K562 (cell line): ENCODE measurements around the gene IQCE. TPM values are rescaled to one million over a fixed set of nuclear protein-coding genes. Genes with fewer than 3 reads are reported as not detected.

ENCODE experiments used
- ATAC-seq: fragments of 200-7000 bp; cut with Tn5 transposase; 3 replicates; pipeline ENCODE4 v1.9.1; 2020; ENCODE audit warnings: moderate library complexity
- BruUV-seq: library from RNA; stranded (reverse); fragments of 400-500 nt; replicated peaks from 2 replicates; lab custom pipeline; 2021; lab: Mats Ljungman, UMichigan
- CTCF ChIA-PET: fragments of 300-600 bp; formaldehyde crosslinking; extraction: SDS; loops from one replicate; lab custom pipeline; 2021; ENCODE audit warnings: low intra/inter-chr PET ratio; lab: Yijun Ruan, JAX
- POLR2A ChIA-PET: fragments of 300-600, 350-650 bp; sonication (Branson Sonifier 250); formaldehyde crosslinking; extraction: SDS; loops from one replicate; lab custom pipeline; 2021; ENCODE audit warnings: antibody characterized with exemption, inconsistent platforms; lab: Yijun Ruan, JAX
- DNase-seq, 4 experiments: peaks; one replicate each; pipeline versions ENCODE4 v3.0.0 to v3.0.0-alpha.2; 2011 to 2018; ENCODE audit warnings: low spot score in 3 of 4, mixed read lengths in 3 of 4; ENCODE audit errors: extremely low read depth in 1 of 4
- FAIRE-seq: peaks from 2 replicates; lab custom pipeline; 2011; peaks lifted over from hg19 to GRCh38; lab: Jason Lieb, UNC
- H2AFZ ChIP-seq: 2 replicates; pipeline ENCODE4 v1.6.0; 2011; ENCODE audit warnings: low read depth, low read length, control low read depth, inconsistent platforms
- H3K27ac ChIP-seq: fragments of 200-600 bp; 3 replicates; pipeline ENCODE4 v1.8.0; 2011; ENCODE audit warnings: low read depth, mild to moderate bottlenecking, control low read depth, inconsistent platforms, low read length, moderate library complexity, mixed read lengths; ENCODE audit errors: extremely low read depth
- H3K27me3 ChIP-seq, 2 experiments: fragments of 300-600 bp in 1 of 2; 2 replicates in 1 of 2; 3 replicates in 1 of 2; pipeline versions ENCODE4 v1.6.0 to v1.8.0; 2011; ENCODE audit warnings: inconsistent platforms in 2 of 2, low read length in 2 of 2, mild to moderate bottlenecking in 1 of 2, mixed read lengths in 1 of 2, moderate library complexity in 1 of 2; ENCODE audit not compliant: control insufficient read depth in 2 of 2, insufficient read depth in 2 of 2
- H3K36me3 ChIP-seq: fragments of 300-600 bp; 3 replicates; pipeline ENCODE4 v1.8.0; 2011; ENCODE audit warnings: mild to moderate bottlenecking, low read length, inconsistent platforms; ENCODE audit not compliant: control insufficient read depth, insufficient read depth
- H3K4me1 ChIP-seq, 2 experiments: fragments of 200-600 bp in 1 of 2; replicated peaks in 1 of 2; 2 replicates in 1 of 2; 3 replicates in 1 of 2; pipeline versions ENCODE4 v1.5.1 to v1.8.0; 2011; ENCODE audit warnings: inconsistent platforms in 2 of 2, low read length in 2 of 2, mild to moderate bottlenecking in 1 of 2, mixed read lengths in 1 of 2, moderate library complexity in 1 of 2; ENCODE audit not compliant: control insufficient read depth in 2 of 2, insufficient read depth in 2 of 2
- H3K4me2 ChIP-seq: 2 replicates; pipeline ENCODE4 v1.6.1; 2011; ENCODE audit warnings: low read length, control low read depth, inconsistent platforms, mixed read lengths; ENCODE audit not compliant: insufficient read depth
- H3K4me3 ChIP-seq: fragments of 200-600 bp; sonication (generic), shearing (Covaris generic); 2 replicates; pipeline ENCODE4 v1.5.1; 2016; ENCODE audit warnings: control low read depth, inconsistent platforms
- H3K79me2 ChIP-seq: fragments of 200-600 bp; 3 replicates; pipeline ENCODE4 v1.8.0; 2011; ENCODE audit warnings: low read length, inconsistent platforms; ENCODE audit not compliant: control insufficient read depth, insufficient read depth
- H3K9ac ChIP-seq, 2 experiments: 2 replicates each; pipeline versions ENCODE4 v1.6.0 to v1.6.1; 2011; ENCODE audit warnings: low read depth in 2 of 2, low read length in 2 of 2, control low read depth in 1 of 2, inconsistent platforms in 1 of 2, mild to moderate bottlenecking in 1 of 2, mixed read lengths in 1 of 2; ENCODE audit not compliant: insufficient read depth in 1 of 2
- H3K9me1 ChIP-seq: one replicate; pipeline ENCODE4 v1.6.0; 2011; ENCODE audit warnings: inconsistent platforms, mild to moderate bottlenecking, low read length, moderate library complexity; ENCODE audit not compliant: control insufficient read depth, insufficient read depth
- H3K9me3 ChIP-seq: replicated peaks from 2 replicates; pipeline ENCODE4 v1.5.1; 2011; ENCODE audit warnings: low read depth, low read length, inconsistent platforms; ENCODE audit not compliant: control insufficient read depth, insufficient read depth
- H4K20me1 ChIP-seq: replicated peaks from 2 replicates; pipeline ENCODE4 v1.6.1; 2011; ENCODE audit warnings: low read length, inconsistent platforms, mixed read lengths; ENCODE audit not compliant: control insufficient read depth, insufficient read depth
- CBX3 ChIP-seq, 2 experiments: IDR thresholded peaks; 1 replicate in 1 of 2; 2 replicates in 1 of 2; pipeline ENCODE4 v1.6.1; 2012; ENCODE audit warnings: inconsistent platforms in 2 of 2, low read length in 2 of 2, borderline replicate concordance in 1 of 2, control low read depth in 1 of 2
- CC2D1A ChIP-seq: fragments of 450-650 bp; IDR thresholded peaks from 2 replicates; pipeline ENCODE4 v1.6.1; 2017; ENCODE audit warnings: mild to moderate bottlenecking
- CCNT2 ChIP-seq: IDR thresholded peaks from 2 replicates; pipeline ENCODE4 v1.6.1; 2011; ENCODE audit warnings: borderline replicate concordance, low read depth, mild to moderate bottlenecking, moderate library complexity, mixed read lengths, low read length; ENCODE audit not compliant: insufficient read length; ENCODE audit errors: extremely low read depth
- CREB5 ChIP-seq: fragments of 250-450 bp; sonication (Bioruptor Pico); IDR thresholded peaks from 2 replicates; pipeline ENCODE4 v1.5.0; 2020; ENCODE audit warnings: mild to moderate bottlenecking
- GTF3C2 ChIP-seq: IDR thresholded peaks from 3 replicates; pipeline ENCODE4 v1.6.1; 2011; ENCODE audit warnings: borderline replicate concordance, mild to moderate bottlenecking, moderate library complexity; ENCODE audit not compliant: insufficient read length; ENCODE audit errors: extremely low read depth
- HDAC2 ChIP-seq: fragments of 450-650 bp; IDR thresholded peaks from 2 replicates; pipeline ENCODE4 v1.6.1; 2016; ENCODE audit warnings: mild to moderate bottlenecking
- HES1 ChIP-seq: fragments of 450-650 bp; IDR thresholded peaks from 2 replicates; pipeline ENCODE4 v1.6.1; 2016; ENCODE audit warnings: low read depth, mild to moderate bottlenecking, moderate library complexity
- RBM25 ChIP-seq: fragments of 200-400 bp; formaldehyde crosslinking; IDR thresholded peaks from 2 replicates; pipeline ENCODE4 v1.6.1; 2018; ENCODE audit warnings: low read length, low read depth, moderate library complexity; ENCODE audit not compliant: severe bottlenecking
- RCOR1 ChIP-seq, 2 experiments: IDR thresholded peaks; 2 replicates each; pipeline ENCODE4 v1.6.1; 2012; ENCODE audit warnings: low read depth in 2 of 2, low read length in 2 of 2, borderline replicate concordance in 1 of 2, improper control_type of control experiment in 1 of 2
- SP2 ChIP-seq: IDR thresholded peaks from 2 replicates; pipeline ENCODE4 v1.6.1; 2011; ENCODE audit warnings: mild to moderate bottlenecking, low read depth, low read length, moderate library complexity; ENCODE audit not compliant: poor library complexity, severe bottlenecking; ENCODE audit errors: extremely low read depth
- TBP ChIP-seq: optimal IDR thresholded peaks from 2 replicates; pipeline ENCODE3; 2011; ENCODE audit warnings: low read depth, low read length, improper control_type of control experiment
- ZNF24 ChIP-seq: fragments of 450-650 bp; IDR thresholded peaks from 2 replicates; pipeline ENCODE4 v1.6.1; 2016
- ZZZ3 ChIP-seq: fragments of 450-650 bp; IDR thresholded peaks from 2 replicates; pipeline ENCODE4 v1.6.1; 2016; ENCODE audit warnings: antibody characterized with exemption, mild to moderate bottlenecking, moderate library complexity
- WGBS: fragments of 100-300 bp; shearing (Covaris generic); methylation state at CpG from one replicate; pipeline ENCODE4 v1.1.6; 2016; ENCODE audit warnings: low coverage, mixed read lengths; ENCODE audit not compliant: insufficient coverage; ENCODE audit errors: missing lambda C conversion rate; 5-methylcytosine and 5-hydroxymethylcytosine counted together
- in situ Hi-C: fragments of 300-500 bp; cut with MboI; formaldehyde crosslinking; loops from 4 replicates; pipeline ENCODE4 v1.15.0; 2018; ENCODE audit warnings: inconsistent platforms, mixed read lengths
- intact Hi-C: fragments of 100-400 bp; cut with micrococcal nuclease; formaldehyde crosslinking; loops from 2 replicates; pipeline ENCODE4 v1.14.2; 2022
- polyA plus RNA-seq, 8 experiments: library from polyadenylated mRNA; depleted of rRNA in 4 of 8; stranded (reverse) in 5 of 8; unstranded in 3 of 8; fragments of >200 nt; fragmentation: Nextera tagmentation in 2 of 8; fragmentation: Illumina TruSeq in 1 of 8; extraction: Ambion mirVana in 2 of 8; extraction: Trizol in 1 of 8; gene quantifications; 2 replicates each; pipeline versions ENCODE4 v1.2.1 to v1.2.3, GENCODE V29; 2011 to 2014; ENCODE audit warnings: inconsistent platforms in 1 of 8, missing spikeins in 1 of 8
- total RNA-seq, 7 experiments: library from RNA; depleted of rRNA in 6 of 7; stranded (reverse); fragments of >200 nt in 6 of 7; fragmentation: Illumina TruSeq in 2 of 7; extraction: Trizol in 2 of 7; gene quantifications; 2 replicates each; pipeline versions ENCODE4 v1.2.1 to v1.2.3, GENCODE V29; 2011 to 2021; ENCODE audit warnings: low replicate concordance in 1 of 7
- TF ChIP-seq, protein P1 (sequence below): fragments of 450-650 bp; conservative IDR thresholded peaks from 2 replicates; pipeline ENCODE4 v1.6.1; 2016; ENCODE audit warnings: missing genetic modification characterization, low read depth, mild to moderate bottlenecking, control low read depth, missing compliant biosample characterization

The IQCE gene
- total and polyA plus RNA-seq, 9 of the 15 experiments (the other 6 are each of a cell fraction or from before 2014, with no cell fraction given) = 0.18 to 8.5 (median 4.2) TPM

DNA sequence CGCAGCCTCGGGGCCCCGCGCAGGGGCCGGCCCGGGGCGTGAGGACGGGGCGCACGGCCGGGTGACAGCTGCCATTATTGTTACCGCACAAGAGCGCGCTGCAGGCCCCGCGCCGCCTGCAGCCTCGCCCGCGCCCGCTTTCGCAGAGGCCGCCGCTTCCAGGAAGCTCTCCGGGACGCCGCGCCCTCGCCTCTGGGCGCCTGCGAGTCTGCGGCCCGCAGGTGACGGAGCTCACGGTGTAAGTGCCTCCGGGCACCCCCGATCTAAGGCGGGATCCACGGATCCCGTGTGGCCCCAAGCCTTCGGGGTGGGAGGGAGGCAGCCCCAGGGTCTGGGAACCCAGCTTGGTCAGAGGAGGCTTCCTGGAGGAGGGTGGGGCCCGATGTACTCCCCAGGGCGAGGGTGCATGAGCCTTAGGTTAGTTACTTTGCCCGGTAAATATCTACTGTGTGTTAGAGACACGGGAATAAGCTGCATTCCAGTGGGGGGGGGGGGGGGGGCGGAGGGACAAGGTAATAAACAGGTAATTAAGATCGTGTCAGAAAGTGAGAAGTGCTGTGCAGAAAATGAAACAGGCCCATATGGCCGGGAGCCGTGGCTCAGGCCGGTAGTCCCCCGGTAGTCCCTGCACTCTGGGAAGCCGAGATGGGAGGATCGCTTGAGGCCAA lies 638 bp downstream of the IQCE start:
- Histone ChIP-seq H3K27me3 (no peaks in the 10 kb centered on the region), H3K79me2 (peaks cover 22% of the 10 kb centered on the region), H3K36me3 (no peaks in the 10 kb centered on the region), H3K4me2 (peak overlapping the region; percentile 86), H3K4me1 (peaks cover 6 to 37% of the 10 kb centered on the region in 2 experiments; a peak in 4 of 5 replicates), H3K9ac (peak overlapping the region; percentile 69 to 91; a peak in 3 of 4 replicates), H3K27ac (peak overlapping the region; percentile 69; the same call in 2 of the 3 replicates), H2AFZ (peak overlapping the region; percentile 81), H3K9me1 (no peaks in the 10 kb centered on the region), H3K4me3 (peak overlapping the region; percentile 98), H3K9me3 (no peaks in the 10 kb centered on the region), H4K20me1 (no peaks in the 10 kb centered on the region)
- ChIA-PET CTCF (no interaction called here), POLR2A (interaction anchor here (0.5 kb wide), 1 partner anchor 143 kb away, joined by 3 read pairs; no protein-coding TSS in a partner anchor)
- FAIRE-seq (no peak), DNase-seq (peak in 3 of 4 experiments; percentile 39 to 44 (median 41)), ATAC-seq (no peak; the same call in 2 of the 3 replicates)
- no TSS peak for BruUV-seq
- intact Hi-C loops = no loop called here
- in situ Hi-C loops = no loop called here
- WGBS = 3% methylated on average over 41 of the region's 53 CpGs
- TF ChIP-seq TBP (no peak), RBM25 (peak; percentile 99), CC2D1A (no peak), ZZZ3 (no peak), GTF3C2 (peak; percentile 54), CBX3 (IDR thresholded peaks at IDR 0.05; ENCODE audit: borderline replicate concordance in 1 of 2, low read length in 2 of 2) (0 out of 3 replicates have a peak, but pooled peaks of 1 of the 2 experiments have one; percentile 54), CCNT2 (no peak), RCOR1 (IDR thresholded peaks at IDR 0.05; ENCODE audit: borderline replicate concordance in 1 of 2, low read depth in 2 of 2, low read length in 2 of 2) (0 out of 4 replicates have a peak, but pooled peaks of 1 of the 2 experiments have one; percentile 61), HDAC2 (peak; percentile 13; the same call in 1 of the 2 replicates), HES1 (no peak), CREB5 (CRISPR knock-in tag) (no peak), ZNF24 (no peak), SP2 (no peak)
- TF ChIP-seq, protein P1, sequence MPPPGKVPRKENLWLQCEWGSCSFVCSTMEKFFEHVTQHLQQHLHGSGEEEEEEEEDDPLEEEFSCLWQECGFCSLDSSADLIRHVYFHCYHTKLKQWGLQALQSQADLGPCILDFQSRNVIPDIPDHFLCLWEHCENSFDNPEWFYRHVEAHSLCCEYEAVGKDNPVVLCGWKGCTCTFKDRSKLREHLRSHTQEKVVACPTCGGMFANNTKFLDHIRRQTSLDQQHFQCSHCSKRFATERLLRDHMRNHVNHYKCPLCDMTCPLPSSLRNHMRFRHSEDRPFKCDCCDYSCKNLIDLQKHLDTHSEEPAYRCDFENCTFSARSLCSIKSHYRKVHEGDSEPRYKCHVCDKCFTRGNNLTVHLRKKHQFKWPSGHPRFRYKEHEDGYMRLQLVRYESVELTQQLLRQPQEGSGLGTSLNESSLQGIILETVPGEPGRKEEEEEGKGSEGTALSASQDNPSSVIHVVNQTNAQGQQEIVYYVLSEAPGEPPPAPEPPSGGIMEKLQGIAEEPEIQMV (tag) = no peak
